GM19099 (cell line): ENCODE measurements around the gene ATP2B2.

ENCODE experiments used
- POLR2A ChIP-seq: IDR thresholded peaks from 3 replicates; pipeline ENCODE4 v1.6.1; 2011; ENCODE audit warnings: low read depth; ENCODE audit not compliant: insufficient read length; ENCODE audit errors: extremely low read depth

The ATP2B2 gene

DNA sequence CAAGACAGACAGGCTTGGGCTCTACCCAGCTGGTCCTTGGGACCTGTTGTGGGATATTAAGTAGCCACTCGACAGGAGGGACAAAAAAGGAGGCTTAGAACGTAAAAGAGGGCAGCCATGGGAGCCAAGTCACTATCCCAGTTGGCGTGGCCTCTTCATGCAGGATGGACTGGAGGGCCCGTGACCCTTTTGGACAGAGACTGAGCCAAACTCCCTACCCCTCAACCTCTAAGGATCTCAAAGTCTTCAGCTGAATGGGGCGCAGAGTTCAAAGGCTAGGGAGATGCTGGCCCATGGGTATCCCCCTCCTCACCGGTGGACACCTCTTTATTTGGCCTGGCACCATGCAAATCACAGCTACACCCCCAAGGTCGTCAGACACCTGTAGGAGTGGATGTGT is 126.6 kb downstream of the ATP2B2 start:
- TF ChIP-seq POLR2A = no peak

DNA sequence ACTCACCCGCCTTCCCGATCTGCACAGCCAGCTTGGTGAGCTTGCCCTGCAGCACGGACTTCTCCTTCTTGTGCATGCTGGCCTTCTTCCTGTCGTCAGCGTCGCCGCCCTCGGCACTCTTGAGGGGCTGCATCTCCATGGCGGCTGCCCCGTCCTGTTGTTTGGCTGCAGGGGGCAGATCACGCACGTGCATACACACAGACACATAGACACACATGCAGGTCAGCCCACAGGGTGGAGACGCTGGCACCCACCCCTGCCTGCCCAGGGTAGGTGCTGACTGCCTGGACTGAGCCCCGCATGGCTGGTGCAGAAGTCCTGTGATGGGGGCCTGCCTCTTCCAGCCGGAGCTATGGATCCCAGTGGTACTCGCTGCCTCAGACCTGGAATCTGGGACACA is 127.1 kb downstream of the ATP2B2 start:
- TF ChIP-seq POLR2A = no peak

DNA sequence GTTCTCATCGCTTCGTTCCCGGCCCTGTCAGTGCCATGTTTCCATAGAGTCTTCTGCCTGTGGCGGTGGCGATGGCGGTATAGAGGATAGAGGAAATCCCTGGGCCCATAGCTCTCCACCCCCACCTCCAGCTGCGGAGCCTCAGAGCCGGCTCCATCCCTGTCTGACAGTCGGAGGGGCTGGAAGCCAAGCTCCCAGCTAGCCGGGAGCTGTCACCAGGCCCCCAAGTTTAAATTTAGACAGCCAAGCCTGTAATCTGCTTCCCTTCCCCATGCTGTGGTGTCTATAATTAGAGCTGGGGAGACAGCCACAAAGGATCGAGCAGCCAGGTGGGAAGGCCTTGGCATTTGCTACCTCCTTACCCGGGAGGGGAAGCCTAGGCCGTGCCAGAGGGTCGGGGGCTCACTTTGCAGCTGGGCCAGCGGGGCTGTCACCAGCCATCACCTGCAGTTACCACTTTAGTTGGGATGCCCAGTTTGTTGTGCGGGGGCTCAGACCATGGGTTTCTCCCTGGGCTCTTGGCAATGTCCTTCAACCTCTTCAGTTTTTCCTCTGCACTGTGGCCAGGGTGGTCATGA is 128.1 kb downstream of the ATP2B2 start:
- no peak for TF ChIP-seq POLR2A

DNA sequence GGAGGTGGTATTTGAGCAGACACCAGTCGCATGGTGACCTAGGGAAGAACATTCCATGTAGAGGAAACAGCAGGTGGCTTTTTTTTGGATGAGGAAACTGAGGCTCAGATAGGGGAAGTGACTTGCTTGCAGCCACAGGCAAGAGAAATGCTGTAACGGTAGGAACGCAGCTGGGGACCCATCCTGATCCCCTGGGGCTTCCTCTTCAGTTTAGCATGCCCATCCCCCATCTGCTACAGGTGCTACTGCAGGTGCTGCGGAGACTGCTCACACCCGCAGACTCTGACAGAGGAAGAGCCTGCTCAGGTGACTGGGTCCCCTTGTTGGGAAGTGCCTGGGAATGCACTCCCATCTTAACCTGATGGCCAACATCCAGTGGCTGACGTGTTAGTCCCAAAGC is 129.0 kb downstream of the ATP2B2 start:
- TF ChIP-seq POLR2A = no peak

DNA sequence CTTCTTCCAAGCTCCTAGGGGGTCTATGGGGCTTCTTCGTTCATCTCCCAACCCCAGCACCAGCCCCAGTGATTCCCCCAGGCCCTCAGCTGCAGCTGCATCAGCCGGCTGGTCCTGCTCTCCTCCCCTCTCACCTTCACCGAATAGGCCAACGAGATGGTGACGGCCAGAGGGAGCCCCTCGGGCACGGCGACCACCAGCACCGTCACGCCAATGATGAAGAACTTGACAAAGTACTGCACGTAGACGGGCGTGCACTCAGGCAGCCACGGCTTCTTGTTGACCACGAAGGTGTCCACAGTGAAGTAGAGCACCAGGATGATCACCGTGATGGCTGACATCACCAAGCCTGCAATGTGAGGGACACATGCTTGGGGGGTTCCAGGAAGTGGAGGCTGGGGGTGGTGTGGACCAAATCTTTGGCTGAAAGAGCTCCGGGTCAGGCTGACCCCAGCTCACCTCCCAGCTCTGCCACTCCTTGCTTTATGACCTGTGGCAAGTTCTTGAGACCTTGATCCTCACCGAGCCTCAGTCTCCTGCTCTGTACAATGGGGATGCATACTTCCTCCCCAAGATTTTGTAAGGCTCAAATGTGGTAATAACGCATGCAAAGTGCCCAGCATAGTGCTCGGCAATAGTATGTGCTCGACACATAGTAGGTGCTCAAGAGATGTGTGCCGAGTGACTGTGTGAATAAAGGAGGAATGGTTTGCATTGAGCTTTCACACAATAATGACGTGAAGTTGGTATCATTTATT is 129.9 kb downstream of the ATP2B2 start:
- TF ChIP-seq POLR2A = no peak

DNA sequence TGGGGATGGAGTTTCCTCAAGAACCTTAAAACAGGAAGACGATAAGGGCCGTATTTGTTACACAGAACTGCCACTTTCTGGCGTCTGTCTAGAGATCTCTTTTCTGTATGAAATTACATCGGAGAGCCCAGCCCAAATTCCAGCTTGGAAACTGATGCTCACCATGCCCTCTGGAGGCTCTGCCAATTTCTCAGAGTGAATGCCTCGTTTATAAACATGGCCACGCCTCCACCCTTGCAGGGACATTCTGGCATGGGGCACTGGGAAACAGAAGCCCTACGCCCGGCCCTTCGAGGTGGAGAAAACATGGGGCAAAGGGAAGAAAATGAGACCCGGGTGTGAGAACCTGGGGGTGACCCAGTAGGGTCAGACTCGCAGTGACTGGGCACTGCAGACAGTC is 131.1 kb downstream of the ATP2B2 start:
- TF ChIP-seq POLR2A = no peak

DNA sequence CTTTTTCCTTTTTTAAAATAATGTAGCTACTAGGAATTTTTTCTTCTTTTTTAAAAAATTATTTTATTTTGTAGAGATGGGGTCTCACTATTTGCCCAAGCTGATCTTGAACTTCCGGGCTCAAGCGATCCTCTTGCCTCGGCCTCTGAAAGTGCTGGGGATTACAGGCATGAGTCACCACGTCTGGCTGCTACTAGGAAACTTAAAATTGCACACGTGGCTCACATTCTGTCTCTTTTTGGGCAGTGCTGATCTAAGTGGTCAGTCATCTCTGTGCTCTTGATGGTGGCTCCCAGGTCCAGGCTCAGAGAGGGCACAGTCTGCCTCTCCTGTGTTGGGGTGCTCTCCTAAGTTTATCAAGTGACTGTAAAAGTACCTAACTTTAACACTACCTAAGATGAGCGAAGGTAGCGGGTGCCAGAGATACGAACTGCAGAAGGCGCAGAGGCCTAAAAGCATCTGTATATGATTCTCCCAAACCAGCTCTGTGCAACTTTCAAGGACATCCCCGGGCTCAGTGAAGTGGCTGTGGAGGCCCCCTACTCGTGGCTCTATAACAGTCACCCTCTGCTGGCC is 131.6 kb downstream of the ATP2B2 start:
- no peak for TF ChIP-seq POLR2A

DNA sequence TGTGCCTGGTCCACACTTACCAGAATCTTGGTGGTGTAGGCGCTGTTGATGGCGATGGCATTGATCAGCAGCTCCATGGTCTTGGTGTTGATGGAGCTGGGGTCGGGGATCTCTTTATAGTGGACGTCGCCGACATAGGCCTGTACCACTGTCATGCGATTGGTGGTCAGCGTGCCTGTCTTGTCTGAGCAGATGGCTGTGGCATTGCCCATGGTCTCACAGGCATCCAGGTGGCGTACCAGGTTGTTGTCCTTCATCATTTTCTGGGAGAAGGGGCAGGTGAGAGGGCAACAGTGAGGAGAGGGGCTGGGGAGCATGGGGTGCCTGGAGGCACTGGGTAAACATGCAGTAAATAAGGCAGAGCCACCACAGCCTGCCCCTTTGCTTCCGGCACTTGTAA is 133.6 kb downstream of the ATP2B2 start:
- no peak for TF ChIP-seq POLR2A

DNA sequence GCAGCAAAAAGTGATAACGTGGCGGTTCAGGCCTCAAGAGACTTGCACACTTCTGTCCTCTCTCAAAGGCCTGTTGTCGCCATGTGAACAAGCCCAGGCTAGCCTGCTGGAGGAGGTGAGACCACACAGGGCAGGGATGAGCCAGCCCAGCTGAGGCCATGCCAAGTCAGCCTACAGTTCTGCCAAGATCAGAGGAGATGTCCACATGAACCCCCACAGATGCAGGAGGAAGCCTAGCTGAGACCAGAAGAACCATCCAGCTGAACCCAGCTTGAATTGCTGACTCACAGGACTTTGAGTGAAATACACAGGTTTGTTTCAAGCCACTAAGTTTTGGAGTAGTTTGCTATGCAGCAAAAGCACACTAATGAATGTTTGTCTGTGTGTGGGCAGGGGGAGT is 134.2 kb downstream of the ATP2B2 start:
- TF ChIP-seq POLR2A = no peak

DNA sequence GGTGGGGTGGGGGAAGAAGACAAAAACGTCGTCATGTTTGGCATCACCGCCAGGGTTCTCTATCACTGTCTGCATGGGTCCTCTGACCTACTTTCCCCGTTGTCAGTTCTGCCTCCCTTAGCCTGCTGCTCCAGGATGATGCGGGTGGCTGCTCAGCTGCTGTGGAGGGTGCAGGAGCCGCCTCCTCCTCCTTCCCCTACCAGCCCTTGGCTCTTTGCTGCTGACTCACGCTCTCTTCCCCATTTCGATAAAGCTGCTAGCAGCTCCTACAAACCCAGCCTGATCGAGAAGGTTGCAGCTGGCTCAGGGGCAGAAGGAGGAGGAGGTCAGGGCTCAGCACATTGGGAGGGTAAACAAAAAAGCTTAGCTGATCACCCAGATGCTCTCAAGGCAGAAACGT is 135.0 kb downstream of the ATP2B2 start:
- TF ChIP-seq POLR2A = no peak

DNA sequence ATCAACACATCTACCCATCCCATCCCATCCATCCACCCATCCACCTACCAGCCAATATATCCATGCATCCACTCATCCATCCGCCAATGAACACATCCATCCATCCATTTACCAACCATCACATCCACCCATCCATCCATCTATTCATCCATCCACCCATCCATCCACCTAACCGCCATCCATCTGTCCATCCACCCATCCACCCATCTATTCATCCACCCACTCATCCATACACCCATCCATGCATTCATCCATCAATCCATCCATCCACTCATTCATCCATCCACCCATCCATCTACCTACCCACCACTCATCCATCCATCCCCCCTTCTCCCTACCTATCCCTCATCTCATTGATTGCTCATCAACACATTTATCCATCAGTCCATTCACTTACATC is 136.9 kb downstream of the ATP2B2 start:
- TF ChIP-seq POLR2A = no peak

DNA sequence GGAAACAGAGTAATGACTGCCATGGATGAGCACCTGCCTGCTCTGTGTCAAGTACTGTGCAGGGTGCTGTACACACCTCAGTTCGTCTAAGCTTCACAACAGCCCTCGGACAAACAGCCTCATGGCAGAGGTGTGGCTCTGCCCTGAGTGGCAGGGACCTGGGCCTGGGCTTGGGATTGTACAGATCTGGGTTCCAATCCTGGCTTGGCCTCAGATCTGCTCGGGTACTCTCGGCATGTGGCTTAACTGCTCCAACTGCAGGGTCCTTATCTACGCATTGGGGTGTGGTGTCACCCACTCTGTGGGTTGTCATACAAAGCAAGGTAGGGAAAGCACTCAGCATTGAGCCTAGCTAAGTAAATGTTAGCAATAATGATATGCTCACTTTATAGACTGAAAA is 137.9 kb downstream of the ATP2B2 start:
- no peak for TF ChIP-seq POLR2A

DNA sequence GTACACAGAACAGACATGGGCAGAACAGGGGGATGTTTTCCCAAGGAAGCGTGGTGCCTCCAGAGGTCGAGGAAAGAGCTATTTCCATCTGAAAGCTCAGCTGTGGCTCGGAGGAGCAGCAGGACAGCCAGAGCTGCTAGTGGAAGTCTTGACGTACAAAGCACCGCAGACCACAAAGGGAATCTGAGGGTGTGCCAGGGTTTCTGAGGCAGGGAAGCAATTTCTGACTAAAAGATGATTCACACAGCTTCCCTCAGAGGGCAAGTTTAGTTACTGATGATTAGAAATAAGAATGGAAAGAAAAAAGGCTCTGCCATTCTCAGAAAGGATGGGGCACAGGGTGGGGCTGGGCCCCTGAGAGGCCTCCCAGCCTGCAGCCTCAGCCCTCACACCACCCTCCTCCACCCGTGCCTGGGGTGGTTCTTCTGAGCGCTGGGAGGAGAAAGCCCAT is 138.7 kb downstream of the ATP2B2 start:
- TF ChIP-seq POLR2A = no peak

DNA sequence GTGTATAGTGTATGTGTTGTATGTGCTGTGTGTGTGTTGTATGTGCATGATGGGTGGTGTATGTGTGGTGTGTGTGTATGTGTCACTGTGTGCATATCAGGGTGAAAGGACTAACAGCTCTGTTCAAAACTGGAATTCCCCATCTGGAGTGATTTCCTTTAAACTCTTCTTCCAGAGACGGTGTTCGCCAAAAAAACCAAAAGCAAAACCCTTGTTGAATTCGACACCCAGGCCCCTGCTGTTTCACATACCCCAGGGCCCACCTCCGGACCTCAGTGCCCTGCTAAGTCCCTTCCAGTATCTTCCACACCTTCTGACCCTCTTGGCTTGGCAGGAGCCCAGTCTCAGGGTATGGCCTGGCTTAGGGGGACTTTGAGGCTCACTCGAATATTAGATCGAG is 139.6 kb downstream of the ATP2B2 start:
- no peak for TF ChIP-seq POLR2A

DNA sequence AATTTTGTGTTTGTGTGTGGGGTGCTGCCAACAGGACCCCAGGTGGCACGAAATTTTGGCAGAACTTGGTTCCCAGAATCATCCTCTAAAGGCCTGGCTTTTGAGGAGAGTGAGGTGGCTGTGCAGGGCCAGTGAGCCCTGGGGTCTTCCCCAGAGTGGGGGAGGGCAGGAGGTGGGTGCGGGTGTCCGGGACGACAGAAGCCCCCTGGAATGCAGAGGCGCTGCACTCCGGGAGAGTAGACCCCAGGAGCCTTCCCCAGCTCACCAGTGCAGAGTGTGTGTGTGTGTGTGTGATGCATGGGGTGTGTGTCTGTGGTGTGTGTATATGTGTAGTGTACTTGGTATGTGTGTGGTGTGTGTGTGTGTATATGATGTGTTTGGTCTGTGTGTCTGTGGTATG is 140.1 kb downstream of the ATP2B2 start:
- TF ChIP-seq POLR2A = no peak

DNA sequence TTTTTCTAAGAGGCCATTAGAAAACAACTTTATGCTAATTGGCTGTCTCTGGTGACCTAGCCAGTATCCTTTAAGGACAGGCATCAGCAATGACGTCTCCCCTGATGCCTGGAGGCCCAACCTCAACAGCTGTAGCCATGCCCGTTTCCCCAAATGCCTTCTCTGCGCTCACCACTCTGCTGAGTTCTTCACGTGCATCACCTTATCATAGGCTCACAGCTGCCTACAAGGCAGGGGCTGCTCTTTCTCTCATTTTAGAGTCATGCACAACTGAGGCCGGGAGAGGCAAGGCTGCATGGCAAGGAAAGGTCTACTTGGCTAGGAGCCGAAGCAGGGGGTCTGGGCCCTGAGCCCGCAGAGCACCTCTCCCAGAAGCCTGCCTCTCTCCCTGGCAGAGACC is 140.6 kb downstream of the ATP2B2 start:
- no peak for TF ChIP-seq POLR2A
